Fibroblast of lung (primary cell): Measurements from ENCODE around the gene SLFN14.

Experiments
- CTCF ChIP-seq, 2 donors: IDR thresholded peaks in 1 of 2; conservative IDR thresholded peaks in 1 of 2; 1 replicate in 1 of 2; 2 replicates in 1 of 2; pipeline ENCODE4 v1.5.1; 2011 to 2012; ENCODE audit warnings: low read length in 2 of 2, control low read depth in 1 of 2, inconsistent platforms in 1 of 2, low read depth in 1 of 2, mild to moderate bottlenecking in 1 of 2
- EZH2 ChIP-seq: IDR thresholded peaks from 2 replicates; pipeline ENCODE4 v1.5.1; 2012; ENCODE audit warnings: low read length, control low read depth, mild to moderate bottlenecking; ENCODE audit errors: missing control alignments

DNA sequence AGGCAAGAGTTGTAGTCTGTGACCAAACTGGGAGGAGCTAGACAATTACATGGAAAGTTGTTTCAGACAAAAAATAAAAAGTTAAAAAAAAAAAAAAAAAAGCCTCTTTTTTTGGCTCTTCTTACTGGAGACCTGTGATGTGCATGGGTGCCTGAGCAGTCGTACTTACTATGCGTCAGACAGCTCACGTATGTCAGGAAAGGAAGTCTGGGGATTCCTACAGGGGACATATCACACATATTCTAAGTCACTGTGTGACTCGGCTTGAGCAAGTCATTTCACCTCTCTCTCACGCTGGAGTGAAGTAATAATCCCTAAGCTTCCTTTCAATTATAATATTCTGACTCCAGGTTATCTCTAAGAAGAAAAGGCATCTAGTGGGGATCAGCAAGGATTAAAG is 6.0 kb downstream of the SLFN14 start:
- TF ChIP-seq CTCF (conservative IDR thresholded peaks at IDR 0.05 in 1 of 2, IDR thresholded peaks at IDR 0.05 in 1 of 2; ENCODE audit: low read depth in 1 of 2, low read length in 2 of 2) = no peak
- no peak for TF ChIP-seq EZH2
